Hippocampal formation (tissue), 2 donors: ENCODE measurements around the gene ROPN1.
"Not testable (repeated sequence)": the region's sequence is repeated elsewhere in the genome, so short reads cannot be mapped to it uniquely, and the experiment has no call there.

Experiments used
- DNase-seq, 2 donors: peaks; one replicate each; lab custom pipeline; 2025; lab: John Stamatoyannopoulos, UW

ROPN1 gene

GRCh38 chr3:123997543-123997942 is 5.6 kb upstream of the ROPN1 start:
- no peak for DNase-seq

DNA sequence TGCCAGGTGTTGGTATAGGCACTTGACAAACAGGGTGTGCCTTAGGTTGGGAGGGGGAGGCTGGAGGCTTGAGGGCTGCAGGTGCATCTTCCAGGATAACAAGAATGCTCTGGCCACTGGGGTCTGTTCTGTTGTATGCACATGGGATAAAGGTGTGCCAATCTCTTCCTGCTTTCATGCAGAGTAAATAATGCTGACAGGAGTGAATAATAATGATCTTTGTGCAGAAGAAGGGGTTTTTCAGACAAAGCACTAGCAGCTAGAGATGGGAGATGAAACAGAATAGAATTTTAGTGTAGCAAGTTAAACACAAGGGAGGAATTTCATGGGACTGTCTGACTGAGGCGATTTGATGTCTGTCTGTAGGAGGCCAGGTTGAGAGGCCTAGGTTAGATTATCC is 1.9 kb upstream of the ROPN1 start:
- no peak for DNase-seq

DNA sequence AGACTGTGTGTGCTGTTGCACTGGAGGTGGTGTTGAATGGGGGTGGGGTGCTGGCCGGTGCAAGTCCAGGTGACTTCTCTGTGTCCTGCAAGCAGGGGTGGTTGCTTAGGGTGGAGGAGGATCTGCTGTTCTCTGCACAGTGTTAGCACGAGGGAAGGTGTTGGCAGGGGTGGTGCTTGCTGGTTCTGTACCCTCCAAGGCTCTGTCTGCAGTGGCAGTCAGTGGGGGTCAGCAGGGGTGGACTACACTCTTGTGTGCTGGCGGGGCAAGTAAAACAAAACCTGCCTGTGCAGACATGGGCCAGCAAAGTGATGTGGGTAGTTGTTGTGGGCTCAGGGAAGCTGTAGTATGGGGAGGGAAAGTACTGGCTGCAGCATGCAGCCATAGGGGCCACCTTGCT is 5.5 kb downstream of the ROPN1 start:
- no peak for DNase-seq

DNA sequence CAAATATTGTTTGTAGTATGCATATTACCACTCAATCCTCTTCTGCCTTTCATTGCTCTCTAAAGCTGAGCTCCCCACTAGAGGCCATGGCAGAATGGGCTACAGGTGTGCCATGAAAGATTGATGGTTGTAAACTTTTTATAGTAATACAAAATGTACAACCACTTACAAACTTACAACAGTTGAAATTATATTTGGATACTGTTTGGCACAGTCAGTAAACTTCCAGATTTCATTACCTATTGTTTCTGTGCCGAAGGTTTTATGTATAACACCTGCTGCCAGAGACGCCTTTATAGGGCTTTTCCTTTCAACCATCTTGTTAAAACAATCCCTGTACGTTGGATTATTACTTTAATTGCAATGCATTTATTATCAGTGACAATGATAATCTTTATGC is 7.0 kb downstream of the ROPN1 start:
- DNase-seq = no peak

- no peak for DNase-seq
Observed at GRCh38 chr3:123984350-123984749, 7.6 kb downstream of the ROPN1 start.

DNA sequence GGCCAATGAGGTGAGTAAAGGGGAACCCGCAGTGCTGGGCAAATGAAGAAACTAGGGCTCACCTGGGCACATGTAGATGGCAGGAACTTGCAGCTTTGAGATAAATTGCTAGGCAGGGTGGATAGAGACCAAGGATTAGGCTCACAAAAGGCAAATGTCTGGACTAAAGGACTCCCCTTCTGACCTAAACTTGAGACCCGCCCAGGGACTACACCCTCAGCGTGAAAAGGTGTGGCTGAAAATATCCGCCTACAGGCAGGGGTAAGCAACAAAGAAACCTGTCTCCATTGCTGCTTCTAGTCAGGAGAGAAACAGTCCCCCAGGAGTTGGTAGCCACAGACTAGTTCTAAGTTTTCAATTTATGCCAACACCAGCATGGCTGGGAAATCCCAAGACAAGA is 10.6 kb downstream of the ROPN1 start:
- not testable (repeated sequence) for DNase-seq

GRCh38 chr3:123980539-123980938 is 11.4 kb downstream of the ROPN1 start:
- DNase-seq = no peak

DNA sequence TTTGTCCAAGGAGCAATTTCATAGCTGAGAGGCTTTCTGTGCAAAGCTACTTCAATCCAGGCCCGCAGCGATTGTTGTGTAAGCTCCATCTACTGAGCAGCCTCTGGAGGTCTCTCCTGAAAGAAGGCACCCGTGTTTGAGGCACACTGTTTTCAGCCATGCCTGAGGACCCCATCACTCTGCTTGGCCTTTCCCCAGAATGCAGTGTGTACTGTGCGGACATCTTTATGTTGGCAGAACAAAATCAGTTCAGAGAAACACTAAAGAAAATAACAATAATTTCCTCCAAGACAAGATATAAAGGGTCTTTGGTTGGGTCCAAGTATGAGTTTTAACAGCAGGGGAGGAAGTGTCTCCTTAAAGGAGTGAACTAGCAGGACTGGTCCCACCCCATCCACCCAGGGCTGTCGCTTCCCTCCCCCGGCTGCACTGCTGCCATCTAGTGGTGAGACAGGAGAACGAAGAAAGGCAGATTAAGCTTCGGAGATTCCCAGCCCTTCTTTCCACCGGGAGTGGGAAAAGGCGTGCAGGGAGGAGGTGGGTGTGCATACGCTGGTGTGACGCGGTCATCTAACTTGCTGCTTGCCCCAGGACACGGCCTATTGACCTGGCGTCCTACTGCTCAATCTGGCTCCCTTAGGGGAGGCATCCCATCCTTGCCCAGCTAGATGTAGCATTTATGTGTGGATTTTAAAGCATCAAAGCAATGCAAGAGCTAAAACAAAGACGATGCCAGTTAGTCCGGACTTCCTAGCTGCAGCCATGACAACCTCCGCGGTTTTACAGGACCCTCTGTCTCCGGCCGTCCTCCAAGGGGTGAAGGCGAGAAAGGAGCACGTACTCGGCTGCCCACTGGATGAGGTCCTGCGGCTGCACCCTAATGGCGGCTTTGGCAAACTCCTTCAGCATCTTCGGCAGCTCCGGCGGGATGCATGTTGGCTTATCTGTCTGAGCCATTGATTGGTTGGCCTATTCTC is 12.1 kb downstream of the ROPN1 start:
- peak; percentile 36 to 46 for DNase-seq

DNA sequence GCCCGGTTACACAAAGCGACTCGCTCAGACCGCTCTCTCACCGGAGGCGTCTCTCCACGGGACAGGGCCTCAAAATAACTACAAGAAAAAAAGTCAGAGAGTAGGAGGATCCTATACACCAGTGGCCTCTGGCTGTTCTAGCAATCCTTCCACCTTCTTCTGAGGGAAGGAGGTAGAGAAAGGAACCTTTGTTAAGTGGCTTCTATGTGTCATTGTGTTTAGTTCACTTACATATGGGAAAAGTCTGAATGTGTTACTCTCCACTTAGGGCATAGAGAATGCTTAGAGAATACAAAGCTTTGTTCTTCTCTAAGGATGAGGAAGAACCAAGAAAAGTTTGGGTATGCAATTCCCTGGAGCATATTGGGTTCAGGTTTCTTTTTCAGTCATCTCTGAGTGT is 15.0 kb downstream of the ROPN1 start:
- DNase-seq = not testable (repeated sequence)

- DNase-seq = not testable (repeated sequence)
Observed at GRCh38 chr3:123976181-123976898, 15.6 kb downstream of the ROPN1 start.

DNA sequence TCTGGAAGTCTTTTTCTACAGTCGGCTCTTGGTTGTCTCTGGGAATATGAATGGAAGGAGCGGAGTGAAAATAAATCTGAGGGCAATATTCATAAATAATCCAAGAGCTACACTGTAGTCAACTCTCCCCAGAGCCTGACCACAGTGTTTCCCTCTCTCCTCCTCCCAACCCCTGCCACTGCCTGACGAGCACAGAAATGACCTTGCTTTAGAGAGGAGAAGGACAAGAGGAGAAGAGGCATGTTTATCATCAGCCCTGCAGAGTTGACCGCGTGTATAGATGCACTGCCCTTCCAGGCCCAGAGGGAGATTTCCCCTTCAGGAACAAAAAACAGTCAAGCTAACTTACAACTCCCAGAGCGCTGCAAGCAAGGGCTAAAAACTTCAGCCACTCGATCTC is 16.9 kb downstream of the ROPN1 start:
- not testable (repeated sequence) for DNase-seq

DNA sequence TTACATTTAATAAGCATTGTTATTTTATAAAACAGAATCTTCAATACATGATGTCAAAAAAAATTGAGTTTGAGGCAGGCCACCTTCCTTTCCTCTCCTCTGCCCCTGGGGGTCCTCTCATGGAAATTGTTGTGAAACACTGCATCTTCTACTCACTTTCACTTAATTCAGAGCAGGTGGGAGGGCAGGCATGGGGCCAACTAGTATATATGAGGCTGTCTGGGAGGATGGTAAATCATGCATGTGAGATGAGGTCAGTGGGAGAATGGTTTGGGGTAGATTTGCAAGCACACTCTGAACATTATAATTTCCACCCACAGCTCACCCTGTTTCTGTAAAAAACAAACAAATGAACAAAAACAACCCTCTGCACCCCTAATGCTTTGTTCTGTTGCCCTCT is 20.5 kb downstream of the ROPN1 start:
- DNase-seq = no peak

DNA sequence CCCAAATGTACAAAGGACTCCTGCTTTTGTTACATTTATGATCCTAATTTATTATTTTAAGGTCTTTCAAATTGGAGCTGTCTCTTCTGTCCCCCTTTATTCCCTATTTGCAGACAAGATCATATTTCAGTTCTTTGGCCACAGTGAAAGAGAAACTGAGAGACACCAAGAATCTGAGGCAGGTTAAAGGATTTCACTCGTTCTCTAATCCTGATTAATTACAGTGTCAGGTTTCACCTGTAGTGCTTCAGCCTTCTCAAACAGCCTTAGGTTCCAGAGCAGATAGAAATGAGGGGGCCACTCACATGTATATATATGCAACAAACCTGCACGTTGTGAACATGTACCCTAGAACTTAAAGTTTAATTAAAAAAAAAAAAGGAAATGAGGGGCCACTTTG is 24.7 kb downstream of the ROPN1 start:
- DNase-seq = not testable (repeated sequence)

DNA sequence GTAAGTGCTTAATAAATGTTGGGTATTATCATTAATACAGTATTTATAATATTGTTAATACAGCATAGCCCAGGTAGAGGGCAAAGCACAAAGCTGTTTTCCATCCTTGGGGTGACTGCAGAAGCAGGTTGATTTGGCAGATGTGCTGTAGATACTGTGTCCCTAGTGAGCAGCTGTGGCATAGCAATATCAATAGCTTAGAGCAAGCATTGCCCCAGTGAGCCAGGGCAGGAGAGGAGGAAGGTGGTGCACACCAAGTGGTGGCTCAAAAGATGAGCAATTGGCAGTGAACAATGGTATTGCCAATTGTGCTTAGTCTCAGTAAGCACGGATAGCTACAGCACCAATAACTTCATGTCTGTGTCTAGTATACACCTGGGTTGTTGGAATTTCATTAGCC is 25.1 kb downstream of the ROPN1 start:
- DNase-seq = not testable (repeated sequence)

- DNase-seq = not testable (repeated sequence)
Observed at GRCh38 chr3:123964793-123965192, 27.1 kb downstream of the ROPN1 start.

DNA sequence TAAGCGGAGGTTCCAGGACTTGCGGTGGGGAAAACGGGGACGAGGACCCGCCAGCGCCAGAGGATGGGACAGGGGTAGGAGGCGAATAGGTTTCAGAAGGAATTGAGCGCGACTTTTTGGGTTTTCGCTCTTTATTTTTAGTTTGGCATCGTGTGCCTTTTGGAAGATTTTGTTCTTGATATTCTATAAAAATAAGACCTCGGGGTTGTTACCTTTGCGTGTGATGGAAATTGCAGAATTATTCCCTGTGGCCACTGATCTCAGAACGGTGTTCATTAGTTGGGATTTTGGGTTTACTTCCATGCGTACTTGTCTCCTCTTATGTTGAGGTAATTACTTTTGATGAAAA is 30.4 kb downstream of the ROPN1 start:
- no peak for DNase-seq

DNA sequence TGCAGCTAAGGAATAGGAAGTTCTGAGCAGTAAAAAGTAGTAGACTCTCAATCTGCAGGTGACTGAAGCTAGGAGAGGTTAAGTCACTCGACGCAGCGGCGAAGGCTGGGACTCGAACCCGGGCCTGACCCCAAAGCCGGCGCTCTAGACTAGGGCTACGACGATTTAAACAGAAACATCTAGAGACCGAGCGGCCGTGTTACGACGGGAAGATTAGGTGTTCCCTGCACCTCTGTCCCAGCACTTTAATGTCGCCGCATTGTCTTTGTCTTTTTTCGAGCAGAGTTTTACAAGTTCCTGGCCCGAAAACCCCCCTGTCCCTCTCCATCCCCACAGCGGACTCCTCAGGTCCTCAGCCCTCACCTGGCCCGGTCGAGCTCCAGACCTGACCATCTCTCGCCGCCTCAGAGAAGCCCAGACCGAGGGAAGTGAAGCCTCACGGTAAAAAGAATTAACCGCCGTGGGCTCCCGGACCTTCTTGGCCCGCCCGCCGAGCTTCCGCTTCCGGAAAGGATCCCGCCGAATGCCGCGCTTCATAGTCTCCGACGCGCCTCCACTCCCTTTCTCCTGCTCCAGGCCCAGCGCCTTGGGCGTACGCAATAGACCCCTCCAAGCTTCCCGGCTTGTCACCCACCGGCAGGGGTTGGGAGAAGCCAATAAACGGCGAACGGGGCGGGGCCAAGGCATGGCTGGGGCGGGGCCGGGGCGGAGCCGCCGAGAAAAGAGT is 31.0 kb downstream of the ROPN1 start, which contains the start of gene CCDC14:
TSS of gene CCDC14 (minus strand) at position 449 of the 727 bp plus-strand sequence. CDS start at position 393, 56 bp downstream.
- DNase-seq = peak; percentile 78 to 80

DNA sequence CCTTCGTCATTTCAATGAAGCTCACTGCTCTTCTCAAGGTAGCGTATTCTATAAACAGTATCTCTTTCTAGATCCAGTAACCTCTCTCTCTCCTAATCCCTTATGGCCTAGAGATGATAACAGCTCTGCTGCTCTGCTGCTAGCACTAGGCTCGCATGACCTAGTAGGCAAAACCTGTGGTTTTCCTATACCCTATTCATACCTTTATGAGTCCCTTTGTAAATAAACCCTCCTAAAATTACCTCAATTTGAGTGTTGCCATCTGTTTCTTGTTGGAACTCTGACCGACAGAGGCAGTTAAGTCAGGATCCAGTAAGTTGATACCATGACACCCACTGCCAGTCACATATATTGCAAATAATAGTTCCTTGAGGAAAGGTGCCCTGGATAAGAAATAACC is 38.2 kb downstream of the ROPN1 start:
- no peak for DNase-seq

GRCh38 chr3:123952844-123953520 is 38.9 kb downstream of the ROPN1 start:
- DNase-seq = no peak

GRCh38 chr3:123951522-123952447 is 40.1 kb downstream of the ROPN1 start:
- no peak for DNase-seq

GRCh38 chr3:123949641-123950040 is 42.3 kb downstream of the ROPN1 start:
- DNase-seq = no peak
